Left cardiac atrium (tissue), 4 donors: ENCODE data around the gene MTHFD1L. TPM values are rescaled to one million over a fixed set of nuclear protein-coding genes. Genes with fewer than 3 reads are reported as not detected.

ENCODE experiments used
- ATAC-seq, 2 donors: fragments of 200-7000 bp; cut with Tn5 transposase; one replicate each; pipeline ENCODE4 v1.9.1; 2020; ENCODE audit warnings: mild to moderate bottlenecking in 2 of 2, moderate library complexity in 2 of 2
- DNase-seq: peaks from one replicate; pipeline ENCODE4 v3.0.0-alpha.2; 2020
- intact Hi-C, 2 donors: fragments of 100-400 bp; cut with DNase I; formaldehyde crosslinking; loops; one replicate each; pipeline versions ENCODE4 v1.14.1 to v1.15.1; 2022 to 2023
- total RNA-seq, 2 donors: library from RNA; stranded (reverse); fragmentation: NEBNext Ultra II Directional; extraction: Animal tissue kit (Norgen Biotek cat#: 25700); gene quantifications; one replicate each; pipeline ENCODE4 v1.2.1, GENCODE V29; 2021
- donor health status: DM: no; HTN: yes; CAD: no.
- donor health status: DM: no; HTN: yes; CAD: no; lungs with severe emphysema.
- donor health status: DM: yes; HTN: yes; CAD: no.
- donor health status: Dilated cardiomyopathy.

Gene MTHFD1L
- total RNA-seq, 2 donors from 2014 or later: 4.8 to 19.7 TPM

- ATAC-seq (no peak), DNase-seq (no peak)
- intact Hi-C loops: no loop called here
Observed at GRCh38 chr6:150967910-150968309, 102.4 kb downstream of the MTHFD1L start.

- no peak for ATAC-seq
- intact Hi-C loops: no loop called here
- DNase-seq: no peak
Observed at GRCh38 chr6:150969901-150970300, 104.4 kb downstream of the MTHFD1L start.

- DNase-seq (no peak), ATAC-seq (no peak)
- intact Hi-C loops: no loop called here
Observed at GRCh38 chr6:150971219-150971618, 105.7 kb downstream of the MTHFD1L start.

GRCh38 chr6:150975136-150975535 lies 109.6 kb downstream of the MTHFD1L start:
- DNase-seq (no peak), ATAC-seq (no peak)
- intact Hi-C loops: no loop called here

- ATAC-seq (no peak), DNase-seq (no peak)
- intact Hi-C loops: no loop called here
Observed at GRCh38 chr6:150977281-150977680, 111.8 kb downstream of the MTHFD1L start.

GRCh38 chr6:150978624-150979023 lies 113.1 kb downstream of the MTHFD1L start:
- ATAC-seq (no peak), DNase-seq (no peak)
- intact Hi-C loops: no loop called here

GRCh38 chr6:150979826-150980350 lies 114.4 kb downstream of the MTHFD1L start:
- DNase-seq (no peak), ATAC-seq (no peak)
- intact Hi-C loops: no loop called here

GRCh38 chr6:150981095-150981494 lies 115.6 kb downstream of the MTHFD1L start:
- no peak for DNase-seq
- ATAC-seq: peak in 1 of 2 donors; percentile 65
- intact Hi-C loops: no loop called here

GRCh38 chr6:150981669-150982068 lies 116.2 kb downstream of the MTHFD1L start:
- DNase-seq (no peak), ATAC-seq (no peak)

GRCh38 chr6:150987371-150987828 lies 121.9 kb downstream of the MTHFD1L start:
- DNase-seq (no peak), ATAC-seq (no peak)
- intact Hi-C loops: no loop called here

More at GRCh38 chr6:150981669-150982068, 116.2 kb downstream of the MTHFD1L start:
- intact Hi-C loops: no loop called here

- DNase-seq: no peak
- ATAC-seq: no peak
- intact Hi-C loops: no loop called here
Observed at GRCh38 chr6:150987855-150988464, 122.5 kb downstream of the MTHFD1L start.

GRCh38 chr6:150991487-150991886 lies 126.0 kb downstream of the MTHFD1L start:
- intact Hi-C loops: no loop called here
- ATAC-seq: no peak
- no peak for DNase-seq

- no peak for DNase-seq
- ATAC-seq: no peak
- intact Hi-C loops: no loop called here
Observed at GRCh38 chr6:150992262-150992661, 126.8 kb downstream of the MTHFD1L start.

- ATAC-seq (no peak), DNase-seq (no peak)
- intact Hi-C loops: no loop called here
Observed at GRCh38 chr6:150992703-150993102, 127.2 kb downstream of the MTHFD1L start.

- intact Hi-C loops: no loop called here
- DNase-seq: no peak
- no peak for ATAC-seq
Observed at GRCh38 chr6:150993253-150993652, 127.8 kb downstream of the MTHFD1L start.

- intact Hi-C loops: no loop called here
- DNase-seq (no peak), ATAC-seq (no peak)
Observed at GRCh38 chr6:150994026-150994425, 128.5 kb downstream of the MTHFD1L start.

- ATAC-seq (no peak), DNase-seq (no peak)
- intact Hi-C loops: no loop called here
Observed at GRCh38 chr6:150996968-150997367, 131.5 kb downstream of the MTHFD1L start.

GRCh38 chr6:150999107-150999506 lies 133.6 kb downstream of the MTHFD1L start:
- ATAC-seq (no peak), DNase-seq (no peak)
- intact Hi-C loops: no loop called here

GRCh38 chr6:150999576-150999975 lies 134.1 kb downstream of the MTHFD1L start:
- DNase-seq: no peak
- ATAC-seq: no peak
- intact Hi-C loops: no loop called here

GRCh38 chr6:151001387-151002056 lies 136.0 kb downstream of the MTHFD1L start:
- ATAC-seq (no peak), DNase-seq (no peak)
- intact Hi-C loops: no loop called here

- intact Hi-C loops: no loop called here
- ATAC-seq (no peak), DNase-seq (no peak)
Observed at GRCh38 chr6:151002057-151002450, 136.6 kb downstream of the MTHFD1L start.
